CD4-positive, alpha-beta T cell treated with Interleukin-17A for 4 hours (primary cell): ENCODE measurements around the gene GRIA4.

ENCODE experiments used
- DNase-seq: peaks from one replicate; pipeline ENCODE4 v3.0.0-alpha.2; 2020; ENCODE audit warnings: mixed read lengths

GRIA4 gene

GRCh38 chr11:105609832-105610781, at the start of gene GRIA4:
TSS of gene GRIA4 (plus strand) at chr11:105610073. CDS start at chr11:105610998, 925 bp downstream.
- DNase-seq, result peak; percentile 3

DNA sequence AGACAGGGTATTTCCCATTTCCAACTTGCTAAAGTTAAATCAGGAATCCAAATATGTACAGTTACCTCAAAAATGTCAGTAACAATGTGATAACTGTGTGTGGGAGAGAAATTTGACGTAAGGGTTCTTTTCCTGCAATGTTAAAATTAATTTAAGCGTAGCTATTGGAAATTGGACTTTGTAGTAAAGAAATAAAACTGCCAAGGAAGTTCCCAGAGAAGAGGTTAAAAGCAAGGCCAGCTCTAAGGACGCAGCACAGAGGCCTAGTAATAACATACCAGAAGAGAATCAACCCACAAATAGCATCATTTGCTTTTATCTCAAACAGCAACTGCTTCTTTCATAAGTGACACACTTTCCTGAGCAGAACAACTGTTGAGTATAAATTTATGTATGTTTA, 36.8 kb upstream of the GRIA4 start:
- no peak for DNase-seq

DNA sequence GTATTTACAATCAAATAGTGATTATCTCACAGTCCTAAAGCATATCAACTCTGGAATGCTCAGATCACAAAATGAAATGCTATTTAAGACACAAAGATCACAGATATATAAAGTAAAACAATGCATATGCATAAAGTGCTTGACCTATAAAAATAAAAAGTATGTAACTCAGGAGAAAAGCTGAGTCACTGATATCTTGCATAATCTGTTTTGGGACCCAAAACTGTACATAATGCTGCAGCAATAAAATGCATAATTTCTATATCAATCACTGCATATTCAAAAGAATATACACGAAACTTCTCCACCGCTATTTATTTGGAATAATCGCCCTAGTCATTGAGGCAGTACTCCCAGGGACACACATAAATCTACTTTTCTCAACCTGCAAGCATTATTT, 34.9 kb upstream of the GRIA4 start:
- DNase-seq, result no peak

- no peak for DNase-seq
Observed at GRCh38 chr11:105577641-105578040, 32.2 kb upstream of the GRIA4 start.

DNA sequence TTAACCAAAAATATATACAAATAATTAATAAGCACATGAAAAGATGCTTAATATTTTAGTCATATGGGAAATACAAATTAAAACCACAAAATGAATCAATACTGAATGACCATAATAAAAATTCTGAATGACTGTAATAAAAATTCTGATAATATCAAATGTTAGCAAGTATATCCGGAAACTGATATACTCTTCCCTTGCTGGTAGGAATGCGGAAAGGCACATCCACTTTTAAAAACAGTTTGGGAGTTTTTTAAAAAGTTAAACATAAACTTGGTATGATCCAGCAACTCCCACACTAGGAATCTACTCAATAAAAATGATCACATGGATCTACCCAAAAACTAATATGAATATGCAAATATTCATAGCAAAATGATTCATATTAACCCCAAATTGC, 30.8 kb upstream of the GRIA4 start:
- no peak for DNase-seq

DNA sequence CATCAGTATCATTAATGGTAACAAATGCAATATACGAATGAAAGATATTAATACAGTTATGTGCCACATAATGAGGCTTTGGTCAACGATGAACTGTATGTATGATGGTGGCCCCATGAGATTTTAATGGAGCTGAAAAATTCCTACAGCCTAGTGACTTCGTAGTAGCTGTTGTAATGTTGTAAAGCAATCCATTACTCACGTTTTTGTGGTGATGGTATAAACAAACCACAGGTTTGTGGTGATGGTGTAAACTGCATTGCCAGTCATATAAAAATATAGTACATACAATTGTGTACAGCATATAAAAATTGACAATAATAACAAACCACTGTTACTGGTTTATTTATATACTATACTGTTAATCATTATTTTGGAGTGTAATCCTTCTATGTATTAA, 27.4 kb upstream of the GRIA4 start:
- no peak for DNase-seq

- DNase-seq, result no peak
Observed at GRCh38 chr11:105588001-105588400, 21.9 kb upstream of the GRIA4 start.

DNA sequence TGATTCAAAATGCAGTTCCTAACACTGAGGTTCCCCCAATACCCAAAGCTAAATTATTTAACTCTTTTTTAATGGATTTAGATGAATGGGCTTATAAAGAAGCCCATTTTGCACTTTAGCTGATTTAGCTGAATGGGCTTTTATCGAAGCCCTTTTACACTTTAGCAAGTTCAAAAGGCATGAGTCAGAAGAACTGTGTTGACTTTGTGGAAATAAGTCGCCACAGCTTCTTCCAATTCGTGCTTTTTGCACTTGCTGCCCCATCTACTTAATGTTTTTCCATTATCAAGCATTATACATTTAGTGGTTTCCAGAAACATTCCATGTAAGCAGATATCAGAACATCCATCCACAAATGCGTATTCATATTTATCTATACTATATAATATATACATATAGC, 20.5 kb upstream of the GRIA4 start:
- no peak for DNase-seq

GRCh38 chr11:105592035-105592434, 17.8 kb upstream of the GRIA4 start:
- DNase-seq, result no peak

DNA sequence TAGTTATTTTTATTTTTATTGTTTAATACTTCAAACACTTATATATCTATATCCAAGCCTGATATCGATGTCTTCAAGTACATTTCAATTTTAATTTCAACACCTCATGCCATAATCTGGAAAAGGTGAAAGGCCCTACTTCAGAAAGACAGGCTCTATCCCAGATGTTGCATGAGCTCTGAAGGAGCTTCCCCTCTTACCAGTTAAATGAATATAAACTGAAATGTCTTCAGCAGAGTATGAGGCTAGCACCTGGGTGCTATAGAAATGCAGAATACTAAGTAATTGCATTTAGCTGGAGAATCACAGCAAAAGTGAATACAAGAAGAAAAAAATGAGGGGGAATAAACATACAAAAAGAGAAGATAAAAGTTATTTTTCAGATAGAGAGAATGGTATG, 11.5 kb upstream of the GRIA4 start:
- DNase-seq, result no peak

DNA sequence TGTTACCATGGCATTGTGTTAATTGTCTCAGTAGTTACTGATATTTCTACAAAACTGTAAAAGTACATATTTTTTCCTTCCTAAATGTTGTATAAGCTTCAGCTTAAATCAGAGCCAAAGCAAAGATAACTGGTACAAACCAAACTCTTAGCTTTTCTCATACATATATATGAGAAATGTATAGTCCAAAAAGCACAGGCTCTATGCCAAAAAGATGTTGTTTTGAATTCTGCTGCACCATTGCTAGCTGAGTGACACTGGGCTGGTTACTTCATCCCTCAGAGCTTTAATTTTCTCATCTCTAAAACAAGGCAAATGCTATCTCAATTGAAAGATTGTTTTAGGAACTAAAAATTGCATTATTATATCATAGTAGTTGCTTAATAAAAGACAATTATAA, 6.7 kb upstream of the GRIA4 start:
- DNase-seq, result no peak

DNA sequence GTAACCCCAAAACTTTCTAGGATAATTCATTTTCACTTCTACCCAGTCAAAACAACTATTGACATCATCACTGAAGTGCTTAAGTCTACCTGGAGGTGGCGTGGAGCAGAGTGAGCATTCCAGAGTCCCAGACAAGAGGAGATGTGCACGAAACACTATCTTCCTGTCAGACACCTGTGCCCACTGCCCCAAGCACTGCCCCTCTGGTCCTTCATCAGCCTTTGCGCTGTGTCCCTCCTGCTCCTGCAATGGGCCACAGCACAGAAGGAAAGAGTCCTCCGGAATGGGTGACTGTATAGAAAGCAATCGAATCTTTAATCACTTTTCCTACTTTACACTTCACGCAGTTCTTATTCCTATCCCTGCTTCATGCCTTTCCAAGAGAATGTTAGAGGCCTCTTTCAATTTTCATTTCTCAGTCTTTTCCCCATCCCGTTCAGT, 512 bp upstream of the GRIA4 start:
- no peak for DNase-seq

- no peak for DNase-seq
Observed at GRCh38 chr11:105610871-105611571, 1.1 kb downstream of the GRIA4 start.

- DNase-seq, result no peak
Observed at GRCh38 chr11:105611572-105612441, 1.9 kb downstream of the GRIA4 start.

- no peak for DNase-seq
Observed at GRCh38 chr11:105612771-105613170, 2.9 kb downstream of the GRIA4 start.

GRCh38 chr11:105613183-105613582, 3.3 kb downstream of the GRIA4 start:
- DNase-seq, result no peak

GRCh38 chr11:105618343-105618955, 8.6 kb downstream of the GRIA4 start:
- DNase-seq, result no peak

DNA sequence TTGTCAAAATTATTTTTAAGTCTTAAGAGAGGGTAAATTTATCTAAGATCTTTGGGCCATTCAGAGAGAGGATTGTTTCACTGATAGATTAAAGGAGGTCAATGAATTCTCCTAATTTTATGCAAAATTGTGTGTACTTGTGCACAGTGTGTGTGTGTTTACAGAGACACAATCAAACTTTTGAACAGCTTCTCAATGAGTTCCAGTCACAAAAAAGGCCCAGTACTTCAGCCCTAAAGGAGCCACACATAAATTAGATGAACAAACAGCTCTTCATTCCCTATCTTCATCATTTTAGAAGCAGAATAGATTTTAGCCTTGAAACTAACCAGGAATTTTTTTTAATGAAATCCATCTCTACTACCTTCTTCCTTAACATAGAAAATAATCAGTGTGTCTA, 9.7 kb downstream of the GRIA4 start:
- DNase-seq, result no peak

GRCh38 chr11:105622016-105622415, 12.1 kb downstream of the GRIA4 start:
- no peak for DNase-seq

GRCh38 chr11:105632316-105632715, 22.4 kb downstream of the GRIA4 start:
- no peak for DNase-seq

GRCh38 chr11:105635466-105635865, 25.6 kb downstream of the GRIA4 start:
- no peak for DNase-seq

DNA sequence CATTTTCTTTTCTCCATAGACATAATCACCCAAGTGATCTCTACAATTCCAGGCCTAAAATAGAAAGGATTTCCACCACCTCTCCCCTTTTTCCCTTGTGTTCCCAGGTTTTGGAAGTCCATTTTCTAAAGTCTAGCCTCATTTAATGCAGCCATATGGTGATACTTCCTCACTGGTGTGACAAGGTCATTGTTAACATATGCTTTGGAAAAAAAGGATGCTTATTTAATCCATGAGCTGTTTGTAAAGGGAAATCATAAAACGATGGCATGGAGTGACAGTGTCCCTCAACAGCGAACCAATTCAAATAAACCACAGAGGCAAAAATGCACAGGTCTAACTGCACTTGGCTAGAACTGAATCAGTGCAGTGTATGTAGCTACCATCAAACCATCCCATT, 26.6 kb downstream of the GRIA4 start:
- DNase-seq, result no peak

DNA sequence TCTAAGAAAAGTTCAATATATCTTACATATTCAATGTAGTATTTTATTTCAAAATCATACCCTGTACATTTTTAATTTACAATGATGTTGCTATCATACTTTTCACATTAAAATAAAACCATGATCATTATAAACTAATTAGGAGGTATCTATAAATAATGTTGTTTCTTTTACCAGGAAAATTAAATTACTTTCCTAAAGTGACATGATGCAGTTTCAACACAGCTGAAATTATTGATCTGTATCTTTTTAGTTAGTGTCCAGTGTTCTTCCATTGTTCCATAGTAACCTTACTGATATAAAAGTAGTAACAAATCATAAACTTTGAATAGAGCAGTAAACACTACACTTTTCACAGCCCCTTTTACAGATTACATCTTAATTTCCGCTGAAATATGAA, 29.7 kb downstream of the GRIA4 start:
- no peak for DNase-seq
